Measurements from ENCODE around the gene BBS4.
"Not testable (repeated sequence)": the region's sequence is repeated elsewhere in the genome, so short reads cannot be mapped to it uniquely, and the experiment has no call there.

The BBS4 gene

DNA sequence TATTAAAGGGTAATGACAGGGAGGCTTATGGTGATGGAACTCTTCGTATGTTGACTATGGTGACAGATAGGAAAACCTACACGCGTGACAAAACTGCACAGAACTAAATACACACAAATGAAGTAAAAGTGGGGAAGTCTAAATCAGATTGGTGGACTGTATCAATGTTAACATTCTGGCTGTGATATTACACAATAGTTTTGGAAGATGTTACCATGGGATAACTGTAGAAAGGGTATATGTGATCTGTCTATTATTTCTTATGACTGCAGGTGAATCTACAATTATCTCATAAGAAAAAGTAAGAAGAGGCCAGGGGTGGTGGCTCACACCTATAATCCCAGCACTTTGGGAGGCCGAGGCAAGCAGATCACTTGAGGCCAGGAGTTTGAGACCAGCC lies 9.2 kb upstream of the BBS4 start:
- no peak for ATAC-seq (ENCODE audit: low read depth)
- no peaks in the 10 kb centered on the region for H3K9me3 Mint-ChIP-seq
- H3K27me3 Mint-ChIP-seq = peaks cover 11% of the 10 kb centered on the region

GRCh38 chr15:72680931-72681330 lies 5.1 kb upstream of the BBS4 start:
- H3K9me3 Mint-ChIP-seq = no peaks in the 10 kb centered on the region
- peaks cover 6% of the 10 kb centered on the region for H3K4me1 Mint-ChIP-seq
- H3K27ac Mint-ChIP-seq = no peak overlapping the region
- H3K27me3 Mint-ChIP-seq = peaks cover 7% of the 10 kb centered on the region
- H3K36me3 Mint-ChIP-seq = no peaks in the 10 kb centered on the region
- ATAC-seq (ENCODE audit: low read depth) = peak; percentile 67
- no peak overlapping the region for H3K4me3 Mint-ChIP-seq
- no peak for DNase-seq (ENCODE audit: low spot score in 2 of 2)

More for the DNA sequence above, 9.2 kb upstream of the BBS4 start:
- no peaks in the 10 kb centered on the region for H3K36me3 Mint-ChIP-seq
- H3K4me1 Mint-ChIP-seq = peaks cover 5% of the 10 kb centered on the region
- DNase-seq (ENCODE audit: low spot score in 2 of 2) = no peak
- no peak overlapping the region for H3K27ac Mint-ChIP-seq
- H3K4me3 Mint-ChIP-seq = no peak overlapping the region

- Mint-ChIP-seq H3K9me3 (no peaks in the 10 kb centered on the region), H3K36me3 (no peaks in the 10 kb centered on the region), H3K4me1 (peaks cover 10% of the 10 kb centered on the region), H3K4me3 (no peak overlapping the region), H3K27ac (no peak overlapping the region), H3K27me3 (peaks cover 3% of the 10 kb centered on the region)
- ATAC-seq (ENCODE audit: low read depth) (no peak), DNase-seq (ENCODE audit: low spot score in 2 of 2) (no peak)
Measured at GRCh38 chr15:72682772-72683171, 3.2 kb upstream of the BBS4 start.

GRCh38 chr15:72685301-72685924 lies 594 bp upstream of the BBS4 start:
- H3K36me3 Mint-ChIP-seq = peaks cover 2% of the 10 kb centered on the region
- DNase-seq (ENCODE audit: low spot score in 2 of 2) (no peak), ATAC-seq (ENCODE audit: low read depth) (no peak)
- H3K4me1 Mint-ChIP-seq = peaks cover 10% of the 10 kb centered on the region
- peak overlapping the region; percentile 87 for H3K27ac Mint-ChIP-seq
- H3K9me3 Mint-ChIP-seq = no peaks in the 10 kb centered on the region
- no peaks in the 10 kb centered on the region for H3K27me3 Mint-ChIP-seq
- peak overlapping the region; percentile 87 for H3K4me3 Mint-ChIP-seq

- ATAC-seq (ENCODE audit: low read depth) (no peak), DNase-seq (ENCODE audit: low spot score in 2 of 2) (no peak)
- H3K9me3 Mint-ChIP-seq = no peaks in the 10 kb centered on the region
- no peaks in the 10 kb centered on the region for H3K27me3 Mint-ChIP-seq
- H3K4me1 Mint-ChIP-seq = peaks cover 10% of the 10 kb centered on the region
- no peak overlapping the region for H3K4me3 Mint-ChIP-seq
- peaks cover 4% of the 10 kb centered on the region for H3K36me3 Mint-ChIP-seq
- no peak overlapping the region for H3K27ac Mint-ChIP-seq
Measured at GRCh38 chr15:72688697-72689096, 2.7 kb downstream of the BBS4 start.

DNA sequence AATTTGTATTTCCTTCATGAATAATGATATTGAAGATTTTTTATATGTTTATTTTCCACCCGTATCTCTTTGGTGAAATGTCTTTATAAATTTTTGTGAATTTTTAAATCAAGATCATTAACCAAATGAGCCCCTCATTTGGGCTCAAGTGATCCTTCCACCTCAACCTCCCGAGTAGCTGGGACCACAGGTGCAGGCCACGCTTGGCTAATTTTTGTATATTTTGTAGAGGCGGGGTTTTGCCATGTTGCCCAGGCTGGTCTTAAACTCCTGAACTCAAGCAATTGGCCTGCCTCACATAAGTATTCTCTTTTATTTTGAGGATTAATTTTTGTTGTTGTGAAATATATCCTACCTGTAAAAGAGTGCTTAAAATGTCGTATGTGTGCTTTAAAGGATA lies 4.9 kb downstream of the BBS4 start:
- Mint-ChIP-seq H3K4me3 (no peak overlapping the region), H3K27me3 (no peaks in the 10 kb centered on the region), H3K4me1 (peaks cover 6% of the 10 kb centered on the region), H3K27ac (no peak overlapping the region), H3K36me3 (peaks cover 8% of the 10 kb centered on the region), H3K9me3 (no peaks in the 10 kb centered on the region)
- DNase-seq (ENCODE audit: low spot score in 2 of 2) (no peak), ATAC-seq (ENCODE audit: low read depth) (no peak)

DNA sequence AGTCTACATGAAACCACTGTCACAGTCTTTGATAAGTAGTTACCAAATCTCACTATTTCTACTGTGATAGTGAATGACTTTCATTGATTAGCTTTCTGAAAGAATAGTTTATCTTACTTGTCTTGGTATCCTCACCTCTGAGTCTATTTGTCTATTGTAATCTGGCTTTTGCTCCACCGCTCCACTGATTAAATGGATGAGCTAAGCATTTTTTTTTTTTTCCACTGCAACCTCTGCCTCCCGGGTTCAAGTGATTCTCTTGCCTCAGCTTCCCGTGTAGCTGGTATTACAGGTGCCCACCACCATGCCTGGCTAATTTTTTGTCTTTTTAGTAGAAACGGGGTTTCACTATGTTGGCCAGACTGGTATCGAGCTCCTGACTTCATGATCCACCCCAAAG lies 12.9 kb downstream of the BBS4 start:
- ATAC-seq (ENCODE audit: low read depth) (no peak), DNase-seq (ENCODE audit: low spot score in 2 of 2) (no peak)
- Mint-ChIP-seq H3K4me1 (peaks cover 4% of the 10 kb centered on the region), H3K27ac (no peak overlapping the region), H3K36me3 (peaks cover 6% of the 10 kb centered on the region), H3K27me3 (no peaks in the 10 kb centered on the region), H3K9me3 (no peaks in the 10 kb centered on the region), H3K4me3 (no peak overlapping the region)

GRCh38 chr15:72700076-72700475 lies 14.1 kb downstream of the BBS4 start:
- peaks cover 4% of the 10 kb centered on the region for H3K4me1 Mint-ChIP-seq
- H3K27me3 Mint-ChIP-seq = no peaks in the 10 kb centered on the region
- peaks cover 6% of the 10 kb centered on the region for H3K36me3 Mint-ChIP-seq
- H3K4me3 Mint-ChIP-seq = no peak overlapping the region
- no peak overlapping the region for H3K27ac Mint-ChIP-seq
- DNase-seq (ENCODE audit: low spot score in 2 of 2) = no peak
- H3K9me3 Mint-ChIP-seq = no peaks in the 10 kb centered on the region
- ATAC-seq (ENCODE audit: low read depth) = no peak

DNA sequence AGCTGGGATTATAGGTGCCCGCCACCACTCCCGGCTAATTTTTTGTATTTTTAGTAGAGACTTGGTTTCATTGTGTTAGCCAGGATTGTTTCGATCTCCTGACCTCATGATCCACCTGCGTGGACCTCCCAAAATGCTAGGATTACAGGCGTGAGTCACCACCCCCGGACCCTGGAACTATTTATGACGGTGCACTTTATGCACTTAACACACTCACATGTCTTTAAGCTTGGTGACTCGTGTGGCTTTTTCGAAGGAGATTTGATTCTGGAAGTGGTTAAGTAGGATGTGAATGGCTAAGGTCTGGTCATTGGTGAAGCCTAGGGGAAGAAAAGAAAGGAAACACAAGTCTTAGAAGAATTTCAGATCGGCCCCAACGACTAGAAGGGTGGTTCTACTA lies 20.3 kb downstream of the BBS4 start:
- H3K36me3 Mint-ChIP-seq = peaks cover 11% of the 10 kb centered on the region
- H3K27me3 Mint-ChIP-seq = no peaks in the 10 kb centered on the region
- ATAC-seq (ENCODE audit: low read depth) (no peak), DNase-seq (ENCODE audit: low spot score in 2 of 2) (no peak)
- no peaks in the 10 kb centered on the region for H3K9me3 Mint-ChIP-seq
- no peak overlapping the region for H3K27ac Mint-ChIP-seq
- H3K4me1 Mint-ChIP-seq = peaks cover 3% of the 10 kb centered on the region
- H3K4me3 Mint-ChIP-seq = no peak overlapping the region

DNA sequence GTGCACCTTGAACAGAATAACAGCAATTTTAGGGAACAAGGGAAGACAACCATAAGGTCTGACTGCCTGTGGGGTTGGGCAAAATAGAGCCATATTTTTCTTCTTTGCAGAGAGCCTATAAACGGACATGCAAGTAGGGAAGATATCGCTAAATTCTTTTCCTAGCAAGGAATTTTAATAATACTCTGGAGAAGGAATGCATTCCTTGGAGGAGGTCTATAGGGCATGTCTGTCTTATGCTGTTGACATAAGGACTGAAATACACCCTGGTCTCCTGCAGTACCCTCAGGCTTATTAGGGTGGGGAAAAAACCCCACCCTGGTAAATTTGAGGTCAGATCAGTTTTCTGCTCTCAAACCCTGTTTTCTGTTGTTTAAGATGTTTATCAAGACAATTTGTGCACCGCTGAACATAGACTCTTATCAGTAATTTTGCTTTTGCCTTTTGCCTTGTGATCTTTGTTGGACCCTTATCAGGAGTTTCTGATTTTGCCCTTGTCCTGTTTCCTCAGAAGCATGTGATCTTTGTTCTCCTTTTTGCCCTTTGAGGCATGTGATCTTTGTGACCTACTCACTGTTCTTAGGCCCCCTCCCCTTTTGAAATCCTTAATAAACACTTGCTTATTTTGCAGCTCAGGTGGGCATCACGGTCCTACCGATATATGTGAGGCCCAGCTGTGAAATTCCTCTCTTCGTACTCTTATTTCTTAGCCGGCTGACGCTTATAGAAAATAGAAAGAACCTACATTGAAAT lies 22.7 kb downstream of the BBS4 start:
- ATAC-seq (ENCODE audit: low read depth); H3K27ac Mint-ChIP-seq; H3K9me3 Mint-ChIP-seq; H3K4me3 Mint-ChIP-seq; DNase-seq (ENCODE audit: low spot score in 2 of 2); H3K4me1 Mint-ChIP-seq; H3K27me3 Mint-ChIP-seq: not testable (repeated sequence)
- H3K36me3 Mint-ChIP-seq = peaks cover 15% of the 10 kb centered on the region

DNA sequence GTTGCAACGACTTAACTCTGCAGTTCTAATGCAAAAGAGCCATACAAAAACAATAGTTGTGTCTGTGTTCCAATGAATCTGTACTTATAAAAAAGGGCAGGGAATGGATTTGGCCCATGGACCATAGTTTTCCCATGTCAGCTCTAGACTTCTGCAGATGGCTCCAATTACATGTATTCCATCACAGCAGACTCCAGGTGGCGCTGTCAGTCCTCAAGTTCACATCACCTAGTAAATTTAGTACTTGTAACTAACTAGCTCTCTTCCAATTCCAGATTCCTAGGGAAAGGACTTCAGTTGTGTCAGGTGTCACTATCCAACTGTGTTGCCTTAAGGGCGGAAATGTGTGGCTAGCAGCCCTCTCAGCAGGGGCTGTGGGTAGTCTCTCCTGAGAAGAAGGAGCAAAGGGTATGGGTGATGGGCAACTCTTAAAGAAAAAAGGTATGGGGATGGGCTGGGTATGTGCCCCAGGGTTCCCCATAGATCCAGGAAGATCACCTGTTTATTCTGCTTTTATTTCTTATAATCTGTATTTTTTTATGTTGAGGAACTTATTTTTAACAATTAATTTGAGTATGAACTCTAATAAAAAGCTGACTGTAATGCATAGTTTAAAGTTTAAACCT lies 36.2 kb downstream of the BBS4 start:
- DNase-seq (ENCODE audit: low spot score in 2 of 2) (peak; percentile 50 to 58), ATAC-seq (ENCODE audit: low read depth) (peak; percentile 49)
- H3K4me1 Mint-ChIP-seq = peaks cover 2% of the 10 kb centered on the region
- no peaks in the 10 kb centered on the region for H3K27me3 Mint-ChIP-seq
- H3K27ac Mint-ChIP-seq = no peak overlapping the region
- H3K9me3 Mint-ChIP-seq = no peaks in the 10 kb centered on the region
- H3K4me3 Mint-ChIP-seq = no peak overlapping the region
- peaks cover 18% of the 10 kb centered on the region for H3K36me3 Mint-ChIP-seq

GRCh38 chr15:72724028-72724427 lies 38.0 kb downstream of the BBS4 start:
- H3K36me3 Mint-ChIP-seq = peaks cover 5% of the 10 kb centered on the region
- H3K27ac Mint-ChIP-seq = no peak overlapping the region
- peaks cover 2% of the 10 kb centered on the region for H3K4me1 Mint-ChIP-seq
- H3K9me3 Mint-ChIP-seq = no peaks in the 10 kb centered on the region
- no peak overlapping the region for H3K4me3 Mint-ChIP-seq
- DNase-seq (ENCODE audit: low spot score in 2 of 2) (no peak), ATAC-seq (ENCODE audit: low read depth) (no peak)
- no peaks in the 10 kb centered on the region for H3K27me3 Mint-ChIP-seq

GRCh38 chr15:72725446-72725845 lies 39.4 kb downstream of the BBS4 start:
- Mint-ChIP-seq H3K9me3 (no peaks in the 10 kb centered on the region), H3K4me3 (no peak overlapping the region), H3K4me1 (peaks cover 2% of the 10 kb centered on the region), H3K27me3 (no peaks in the 10 kb centered on the region), H3K36me3 (peaks cover 5% of the 10 kb centered on the region), H3K27ac (no peak overlapping the region)
- ATAC-seq (ENCODE audit: low read depth) (no peak), DNase-seq (ENCODE audit: low spot score in 2 of 2) (no peak)

DNA sequence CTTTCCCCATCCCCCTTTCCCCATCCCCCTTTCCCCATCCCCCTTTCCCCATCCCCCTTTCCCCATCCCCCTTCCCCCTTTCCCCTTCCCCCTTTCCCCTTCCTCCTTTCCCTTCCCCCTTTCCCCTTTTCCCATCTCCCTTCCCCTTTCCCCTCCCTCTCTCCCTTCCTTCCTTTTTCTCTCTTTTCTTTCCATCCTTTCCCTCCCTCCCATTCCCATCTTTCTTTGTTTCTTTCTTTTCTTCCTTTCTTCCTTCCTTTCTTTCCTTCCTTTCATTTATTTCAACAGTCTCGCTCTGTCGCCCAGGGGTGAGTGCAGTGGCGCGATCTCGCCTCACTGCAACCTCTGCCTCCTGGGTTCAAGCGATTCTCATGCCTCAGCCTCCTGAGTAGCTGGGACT lies 39.8 kb downstream of the BBS4 start:
- not testable (repeated sequence) for H3K4me1 Mint-ChIP-seq; H3K9me3 Mint-ChIP-seq; ATAC-seq (ENCODE audit: low read depth); H3K36me3 Mint-ChIP-seq; H3K4me3 Mint-ChIP-seq; DNase-seq (ENCODE audit: low spot score in 2 of 2); H3K27ac Mint-ChIP-seq; H3K27me3 Mint-ChIP-seq
